ENCODE results near the gene COL13A1.

Gene COL13A1

GRCh38 chr10:69837261-69837660 lies 35.6 kb downstream of the COL13A1 start:
- Mint-ChIP-seq H3K4me1 (peaks cover 12 to 20% of the 10 kb centered on the region in 2 donors), H3K27ac (no peak overlapping the region), H3K4me3 (no peak overlapping the region), H3K36me3 (peaks cover 0 to 3% of the 10 kb centered on the region in 2 donors), H3K9me3 (peaks cover 2 to 6% of the 10 kb centered on the region in 2 donors), H3K27me3 (peaks cover 5 to 34% of the 10 kb centered on the region in 2 donors)
- no peak for ATAC-seq (replicated peaks)
- DNase-seq: no peak

DNA sequence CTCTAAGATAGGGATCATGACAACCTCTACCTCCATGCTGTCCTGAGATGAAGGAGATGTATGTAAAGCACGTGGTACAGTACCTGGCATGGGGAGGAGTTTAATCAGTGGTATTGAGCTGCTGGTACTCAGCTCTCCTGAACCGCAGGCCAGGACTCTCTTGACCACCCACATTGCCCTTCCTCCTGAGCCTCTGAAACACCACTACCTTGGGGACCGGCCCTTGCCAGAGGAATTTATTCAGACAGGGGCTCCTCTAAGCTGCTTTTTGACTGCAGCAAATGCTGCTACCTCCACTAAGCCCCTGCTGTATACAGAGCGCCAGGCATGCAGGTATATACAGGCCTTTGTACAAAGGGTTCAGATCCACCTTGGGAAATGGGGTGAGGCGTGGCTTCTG lies 36.7 kb downstream of the COL13A1 start:
- peaks cover 2 to 6% of the 10 kb centered on the region in 2 donors for H3K9me3 Mint-ChIP-seq
- H3K27me3 Mint-ChIP-seq: peaks cover 5 to 29% of the 10 kb centered on the region in 2 donors
- H3K4me3 Mint-ChIP-seq: no peak overlapping the region
- DNase-seq: no peak
- no peak overlapping the region for H3K27ac Mint-ChIP-seq
- ATAC-seq (replicated peaks): no peak
- peaks cover 0 to 3% of the 10 kb centered on the region in 2 donors for H3K36me3 Mint-ChIP-seq
- H3K4me1 Mint-ChIP-seq: peaks cover 14 to 24% of the 10 kb centered on the region in 2 donors

GRCh38 chr10:69838853-69839252 lies 37.1 kb downstream of the COL13A1 start:
- DNase-seq: no peak
- no peak for ATAC-seq (replicated peaks)
- Mint-ChIP-seq H3K27me3 (peaks cover 5 to 30% of the 10 kb centered on the region in 2 donors), H3K4me1 (peaks cover 14 to 24% of the 10 kb centered on the region in 2 donors), H3K9me3 (peaks cover 2 to 6% of the 10 kb centered on the region in 2 donors), H3K4me3 (no peak overlapping the region), H3K36me3 (peaks cover 0 to 3% of the 10 kb centered on the region in 2 donors), H3K27ac (no peak overlapping the region)

- H3K9me3 Mint-ChIP-seq: peaks cover 2 to 6% of the 10 kb centered on the region in 2 donors
- H3K27me3 Mint-ChIP-seq: peaks cover 5 to 28% of the 10 kb centered on the region in 2 donors
- no peak for ATAC-seq (replicated peaks)
- H3K36me3 Mint-ChIP-seq: peaks cover 0 to 3% of the 10 kb centered on the region in 2 donors
- no peak overlapping the region for H3K4me3 Mint-ChIP-seq
- peaks cover 14 to 24% of the 10 kb centered on the region in 2 donors for H3K4me1 Mint-ChIP-seq
- H3K27ac Mint-ChIP-seq: no peak overlapping the region
- DNase-seq: no peak
Observed at GRCh38 chr10:69839696-69840345, 38.1 kb downstream of the COL13A1 start.

DNA sequence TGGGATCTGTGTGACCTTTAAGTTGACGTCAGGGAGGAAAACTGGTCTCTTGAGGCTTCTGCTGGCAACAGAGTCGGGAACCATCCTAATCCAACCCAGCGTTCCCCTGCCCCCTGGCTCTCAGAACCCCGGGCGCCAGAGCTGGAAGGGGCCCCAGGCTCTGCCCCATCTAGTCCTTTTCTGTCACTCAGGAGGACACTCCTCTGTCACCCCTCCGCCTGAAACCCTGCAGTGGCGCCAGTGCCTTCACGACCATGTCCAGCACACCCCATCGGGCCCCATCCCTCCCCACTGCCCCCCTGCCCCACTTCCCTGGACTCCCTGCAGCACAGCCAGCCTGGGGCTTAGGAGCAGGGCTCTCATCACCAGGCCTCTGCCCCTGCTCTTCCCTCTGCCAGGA lies 39.1 kb downstream of the COL13A1 start:
- peaks cover 13 to 22% of the 10 kb centered on the region in 2 donors for H3K4me1 Mint-ChIP-seq
- H3K27ac Mint-ChIP-seq: no peak overlapping the region
- peaks cover 2 to 6% of the 10 kb centered on the region in 2 donors for H3K9me3 Mint-ChIP-seq
- DNase-seq: no peak
- no peak for ATAC-seq (replicated peaks)
- peaks cover 0 to 3% of the 10 kb centered on the region in 2 donors for H3K36me3 Mint-ChIP-seq
- peaks cover 12 to 31% of the 10 kb centered on the region in 2 donors for H3K27me3 Mint-ChIP-seq
- no peak overlapping the region for H3K4me3 Mint-ChIP-seq

DNA sequence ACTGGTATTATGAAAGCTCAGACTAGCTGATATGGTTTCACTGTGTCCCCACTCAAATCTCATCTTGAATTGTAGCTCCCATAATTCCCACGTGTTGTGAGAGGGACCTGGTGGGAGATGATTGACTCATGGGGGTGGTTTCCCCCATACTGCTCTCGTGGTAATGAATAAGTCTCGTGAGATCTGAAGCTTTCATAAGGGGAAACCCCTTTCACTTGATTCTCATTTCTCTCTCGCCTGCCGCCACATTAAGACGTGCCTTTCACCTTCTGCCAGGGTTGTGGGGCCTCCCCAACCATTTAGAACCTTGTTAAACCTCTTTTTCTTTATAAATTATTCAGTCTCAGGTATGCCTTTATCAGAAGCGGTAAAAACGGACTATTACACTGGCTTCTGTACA lies 40.3 kb downstream of the COL13A1 start:
- Mint-ChIP-seq H3K4me3 (no peak overlapping the region), H3K27me3 (peaks cover 17 to 37% of the 10 kb centered on the region in 2 donors), H3K36me3 (peaks cover 0 to 3% of the 10 kb centered on the region in 2 donors), H3K9me3 (peaks cover 2 to 6% of the 10 kb centered on the region in 2 donors), H3K27ac (no peak overlapping the region), H3K4me1 (peaks cover 17 to 21% of the 10 kb centered on the region in 2 donors)
- DNase-seq (peak; percentile 15), ATAC-seq (replicated peaks) (peak; percentile 75 to 82)

DNA sequence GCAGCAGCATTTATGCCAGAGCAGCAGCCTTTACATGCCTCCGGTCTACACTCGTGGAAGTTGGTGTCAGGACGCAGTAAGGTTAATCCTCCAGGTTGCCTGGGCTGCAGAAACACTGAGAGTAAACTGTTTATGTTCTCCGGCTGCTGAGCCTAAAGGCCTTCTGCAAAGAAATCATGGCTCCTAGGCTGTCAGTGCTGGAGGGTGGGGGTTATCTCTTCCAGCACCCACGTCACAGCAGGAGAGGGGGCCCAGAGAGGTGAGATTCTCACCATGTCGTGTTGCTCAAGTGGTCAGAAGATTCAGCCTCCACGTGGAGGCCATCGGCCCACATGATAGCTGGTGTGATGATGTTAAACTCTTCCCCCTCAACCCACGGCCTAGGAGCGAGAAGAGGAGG lies 41.2 kb downstream of the COL13A1 start:
- Mint-ChIP-seq H3K9me3 (peaks cover 2 to 6% of the 10 kb centered on the region in 2 donors), H3K36me3 (peaks cover 0 to 3% of the 10 kb centered on the region in 2 donors), H3K27ac (no peak overlapping the region), H3K4me3 (no peak overlapping the region), H3K4me1 (peaks cover 17 to 21% of the 10 kb centered on the region in 2 donors), H3K27me3 (peaks cover 25 to 45% of the 10 kb centered on the region in 2 donors)
- DNase-seq (no peak), ATAC-seq (replicated peaks) (no peak)

GRCh38 chr10:69843923-69844322 lies 42.2 kb downstream of the COL13A1 start:
- H3K4me3 Mint-ChIP-seq: no peak overlapping the region
- H3K9me3 Mint-ChIP-seq: peaks cover 2 to 6% of the 10 kb centered on the region in 2 donors
- DNase-seq: no peak
- peaks cover 0 to 3% of the 10 kb centered on the region in 2 donors for H3K36me3 Mint-ChIP-seq
- peaks cover 28 to 47% of the 10 kb centered on the region in 2 donors for H3K27me3 Mint-ChIP-seq
- H3K27ac Mint-ChIP-seq: no peak overlapping the region
- ATAC-seq (replicated peaks): no peak
- H3K4me1 Mint-ChIP-seq: peaks cover 17 to 21% of the 10 kb centered on the region in 2 donors

- Mint-ChIP-seq H3K36me3 (peaks cover 0 to 3% of the 10 kb centered on the region in 2 donors), H3K27ac (no peak overlapping the region), H3K9me3 (peaks cover 2 to 6% of the 10 kb centered on the region in 2 donors), H3K27me3 (peaks cover 28 to 43% of the 10 kb centered on the region in 2 donors), H3K4me1 (peaks cover 17 to 21% of the 10 kb centered on the region in 2 donors), H3K4me3 (no peak overlapping the region)
- ATAC-seq (replicated peaks) (no peak), DNase-seq (no peak)
Observed at GRCh38 chr10:69844698-69845097, 43.0 kb downstream of the COL13A1 start.

DNA sequence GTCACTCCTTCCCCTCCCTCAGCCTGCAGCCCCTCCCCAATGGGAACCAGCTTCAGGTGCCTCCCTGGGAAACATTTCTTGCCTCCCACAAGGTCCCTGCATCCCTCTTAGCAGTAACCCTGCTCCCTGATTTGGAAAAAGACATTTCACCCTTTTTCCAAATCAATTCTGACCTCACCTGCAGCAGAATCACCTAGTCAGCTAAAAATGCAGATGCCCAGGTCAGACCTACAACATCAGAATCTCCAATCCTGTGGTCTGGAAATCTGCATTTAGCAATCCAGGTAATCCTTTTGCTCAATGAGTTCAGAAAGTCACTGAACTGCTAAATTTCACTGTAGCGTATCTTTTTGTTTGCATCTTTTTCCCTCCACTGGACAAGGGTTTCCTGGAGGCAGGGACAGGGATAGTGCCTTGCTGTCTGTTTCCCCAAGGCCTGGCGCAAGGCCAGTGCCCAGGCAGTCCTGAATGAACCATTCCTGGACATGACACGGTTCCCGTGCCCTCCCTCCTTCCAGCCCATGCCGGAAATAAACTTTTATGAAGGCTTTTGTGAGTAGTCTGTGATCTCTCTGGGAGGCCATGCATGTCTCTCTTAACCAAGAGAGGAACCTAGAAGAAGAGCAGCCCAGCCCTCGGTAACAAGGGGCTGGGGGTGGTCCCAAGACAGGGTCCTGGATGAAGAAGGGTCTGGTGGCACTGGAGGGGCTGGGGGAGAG lies 44.0 kb downstream of the COL13A1 start:
- Mint-ChIP-seq H3K9me3 (peaks cover 2 to 6% of the 10 kb centered on the region in 2 donors), H3K27me3 (peaks cover 28 to 39% of the 10 kb centered on the region in 2 donors), H3K27ac (no peak overlapping the region), H3K36me3 (peaks cover 0 to 3% of the 10 kb centered on the region in 2 donors), H3K4me3 (no peak overlapping the region), H3K4me1 (peaks cover 17 to 21% of the 10 kb centered on the region in 2 donors)
- DNase-seq (no peak), ATAC-seq (replicated peaks) (no peak)

DNA sequence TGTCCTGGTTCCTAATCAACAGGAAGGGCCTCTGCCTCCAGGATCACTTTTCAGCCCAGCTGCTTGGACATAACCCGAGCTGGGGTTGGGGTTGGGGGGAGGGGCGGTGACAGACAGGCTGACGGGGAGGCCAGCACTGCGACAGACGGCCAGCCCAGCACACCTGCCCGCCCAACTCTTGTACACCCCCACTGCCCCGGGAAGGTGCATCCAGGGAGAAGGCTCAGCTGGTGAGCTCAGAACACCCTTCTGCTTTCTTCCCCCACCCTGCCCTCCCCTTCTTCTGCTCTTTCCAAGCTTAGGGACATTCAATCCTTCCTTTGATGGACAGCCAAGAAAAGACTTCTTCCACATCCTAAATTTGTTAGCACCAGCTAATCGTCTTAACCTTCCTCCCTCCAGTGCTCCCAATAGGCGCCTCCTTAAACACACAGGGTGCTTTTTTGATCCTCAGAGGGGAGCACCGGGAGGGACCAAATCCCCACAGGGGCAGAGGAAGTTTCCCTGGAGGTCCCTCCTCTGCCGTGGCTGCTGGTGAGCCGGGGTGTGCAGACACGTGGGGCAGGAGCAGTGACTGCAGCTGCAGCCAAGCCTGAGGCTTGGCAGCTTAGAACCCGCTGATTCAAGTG lies 44.7 kb downstream of the COL13A1 start:
- H3K27me3 Mint-ChIP-seq: peaks cover 28 to 33% of the 10 kb centered on the region in 2 donors
- no peak overlapping the region for H3K4me3 Mint-ChIP-seq
- H3K27ac Mint-ChIP-seq: no peak overlapping the region
- H3K9me3 Mint-ChIP-seq: peaks cover 2 to 3% of the 10 kb centered on the region in 2 donors
- no peak for DNase-seq
- peaks cover 0 to 2% of the 10 kb centered on the region in 2 donors for H3K36me3 Mint-ChIP-seq
- no peak for ATAC-seq (replicated peaks)
- H3K4me1 Mint-ChIP-seq: peaks cover 17 to 19% of the 10 kb centered on the region in 2 donors

DNA sequence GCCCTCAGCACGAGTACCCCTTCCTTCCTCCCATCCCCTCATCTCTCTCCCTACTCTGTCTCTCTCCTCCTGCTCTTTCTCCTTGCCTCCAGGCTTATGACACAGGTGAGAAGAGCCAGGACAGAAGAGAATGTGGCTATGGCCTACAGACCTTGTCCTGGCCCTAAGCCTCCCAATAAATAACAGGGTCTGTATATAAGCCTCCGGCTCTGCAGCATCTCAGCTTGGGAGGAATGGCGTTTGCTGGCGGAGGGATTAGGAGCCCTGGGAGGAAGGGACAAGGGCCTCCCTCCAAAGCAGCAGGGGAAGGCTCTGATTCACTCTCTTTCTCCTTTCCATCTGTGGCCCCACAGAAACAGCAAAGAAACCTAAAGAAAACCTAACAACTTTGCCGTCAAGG lies 45.8 kb downstream of the COL13A1 start:
- peaks cover 9 to 10% of the 10 kb centered on the region in 2 donors for H3K4me1 Mint-ChIP-seq
- peaks cover 28 to 35% of the 10 kb centered on the region in 2 donors for H3K27me3 Mint-ChIP-seq
- no peaks in the 10 kb centered on the region for H3K36me3 Mint-ChIP-seq
- no peaks in the 10 kb centered on the region for H3K9me3 Mint-ChIP-seq
- no peak overlapping the region for H3K4me3 Mint-ChIP-seq
- no peak for ATAC-seq (replicated peaks)
- H3K27ac Mint-ChIP-seq: no peak overlapping the region
- no peak for DNase-seq

- Mint-ChIP-seq H3K9me3 (no peaks in the 10 kb centered on the region), H3K36me3 (no peaks in the 10 kb centered on the region), H3K4me1 (peaks cover 7 to 10% of the 10 kb centered on the region in 2 donors), H3K4me3 (no peak overlapping the region), H3K27me3 (peaks cover 28 to 35% of the 10 kb centered on the region in 2 donors), H3K27ac (no peak overlapping the region)
- ATAC-seq (replicated peaks) (no peak), DNase-seq (no peak)
Observed at GRCh38 chr10:69847883-69848282, 46.2 kb downstream of the COL13A1 start.

- Mint-ChIP-seq H3K4me3 (no peak overlapping the region), H3K27me3 (peaks cover 29 to 34% of the 10 kb centered on the region in 2 donors), H3K9me3 (no peaks in the 10 kb centered on the region), H3K4me1 (peaks cover 7 to 10% of the 10 kb centered on the region in 2 donors), H3K27ac (no peak overlapping the region), H3K36me3 (no peaks in the 10 kb centered on the region)
- ATAC-seq (replicated peaks) (no peak), DNase-seq (no peak)
Observed at GRCh38 chr10:69848454-69848853, 46.7 kb downstream of the COL13A1 start.

Measured in stimulated activated naive B cell treated with anti-CD40 and anti-IgM and Interleukin-4, amounts not matched to agents 10 μg/mL and 1 μg/mL and 100 μg/mL, for 72 hours (primary cell).